Stimulated activated CD4-positive, alpha-beta T cell treated with anti-CD3 and anti-CD28 coated beads, Interleukin-15, amount 100 ng/mL, for 1 hour (primary cell): Measurements from ENCODE around the gene SF3A2.

Experiments
- DNase-seq, 2 donors: peaks; one replicate each; pipeline ENCODE4 v3.0.0-alpha.2; 2020; ENCODE audit warnings: low read depth in 1 of 2, low spot score in 1 of 2

Gene SF3A2

DNA sequence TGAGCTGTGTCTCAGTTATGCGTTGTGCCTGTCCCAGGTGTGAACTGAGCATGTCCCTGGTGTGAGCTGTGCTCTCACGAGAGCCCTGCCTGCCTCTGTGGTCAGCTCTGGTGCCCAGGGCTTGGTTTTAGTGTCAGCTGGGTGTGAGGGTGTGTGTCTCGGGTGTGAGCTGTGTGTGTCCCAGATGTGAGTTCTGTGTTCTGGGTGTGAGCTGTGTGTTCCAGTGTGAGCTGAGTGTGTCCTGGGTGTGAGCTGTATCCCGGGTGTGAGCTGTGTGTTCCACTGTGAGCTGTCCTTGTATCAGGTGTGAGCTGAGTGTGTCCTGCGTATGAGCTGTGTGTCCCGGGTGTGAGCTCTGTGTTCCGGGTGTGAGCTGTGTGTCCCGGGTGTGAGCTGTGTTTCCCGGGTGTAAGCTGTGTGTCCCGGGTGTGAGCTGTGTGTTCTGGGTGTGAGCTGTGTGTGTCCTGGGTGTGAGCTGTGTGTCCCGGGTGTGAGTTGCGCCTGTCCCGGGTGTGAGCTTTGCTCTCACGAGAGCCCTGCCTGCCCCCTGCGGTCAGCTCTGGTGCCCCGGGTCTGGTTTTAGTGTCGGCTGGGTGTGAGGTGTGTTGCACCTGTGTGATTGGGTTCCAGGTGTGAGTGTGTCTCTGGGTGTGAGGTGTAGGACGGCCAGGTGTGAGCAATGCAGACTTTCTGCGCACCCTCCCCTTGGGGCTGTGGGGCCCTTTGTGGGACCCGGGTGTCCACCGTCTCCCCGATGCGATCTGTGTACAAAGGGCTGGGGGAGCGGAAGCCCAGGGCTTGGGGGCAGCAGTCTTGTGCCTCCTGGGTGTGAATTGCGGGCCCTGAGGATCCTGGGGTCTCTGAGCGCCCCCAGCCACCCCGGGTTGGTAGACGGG lies 52.4 kb downstream of the SF3A2 start:
- DNase-seq, result no peak

DNA sequence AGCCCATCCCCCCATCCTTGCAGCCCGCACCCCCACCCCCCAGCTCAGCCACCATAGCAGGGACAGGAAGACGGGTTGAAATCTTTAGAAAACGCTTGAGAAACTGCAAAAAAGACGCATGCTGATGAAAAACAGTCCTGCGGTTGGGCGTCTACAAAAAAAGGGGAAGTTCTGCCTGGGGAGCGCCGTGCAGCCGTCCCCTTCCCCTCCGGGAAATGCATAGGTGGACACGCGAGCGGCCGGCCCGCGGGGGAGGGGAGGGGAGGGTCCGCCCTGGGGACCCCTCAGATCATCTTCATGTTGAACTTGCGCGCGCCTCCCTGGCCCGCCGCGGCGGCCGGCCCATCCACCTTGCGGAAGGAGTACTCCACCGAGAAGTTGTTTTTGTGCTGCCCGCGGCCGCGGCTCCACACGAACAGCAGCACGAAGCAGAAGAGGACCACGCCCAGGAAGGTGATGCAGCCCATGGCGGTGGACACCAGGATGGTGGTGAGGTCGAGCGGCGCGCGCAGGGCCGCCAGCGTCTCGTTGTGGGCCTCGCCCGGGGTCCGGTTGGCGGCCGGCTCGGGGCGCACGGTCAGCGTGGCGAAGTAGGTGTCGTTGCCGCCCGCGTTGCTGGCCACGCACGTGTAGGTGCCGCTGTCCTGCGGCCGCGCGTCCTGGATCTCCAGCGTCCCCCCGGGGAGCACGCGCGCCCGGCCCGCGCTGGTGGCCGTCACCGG lies 53.3 kb downstream of the SF3A2 start:
- peak in 1 of 2 donors; percentile 31 for DNase-seq

DNA sequence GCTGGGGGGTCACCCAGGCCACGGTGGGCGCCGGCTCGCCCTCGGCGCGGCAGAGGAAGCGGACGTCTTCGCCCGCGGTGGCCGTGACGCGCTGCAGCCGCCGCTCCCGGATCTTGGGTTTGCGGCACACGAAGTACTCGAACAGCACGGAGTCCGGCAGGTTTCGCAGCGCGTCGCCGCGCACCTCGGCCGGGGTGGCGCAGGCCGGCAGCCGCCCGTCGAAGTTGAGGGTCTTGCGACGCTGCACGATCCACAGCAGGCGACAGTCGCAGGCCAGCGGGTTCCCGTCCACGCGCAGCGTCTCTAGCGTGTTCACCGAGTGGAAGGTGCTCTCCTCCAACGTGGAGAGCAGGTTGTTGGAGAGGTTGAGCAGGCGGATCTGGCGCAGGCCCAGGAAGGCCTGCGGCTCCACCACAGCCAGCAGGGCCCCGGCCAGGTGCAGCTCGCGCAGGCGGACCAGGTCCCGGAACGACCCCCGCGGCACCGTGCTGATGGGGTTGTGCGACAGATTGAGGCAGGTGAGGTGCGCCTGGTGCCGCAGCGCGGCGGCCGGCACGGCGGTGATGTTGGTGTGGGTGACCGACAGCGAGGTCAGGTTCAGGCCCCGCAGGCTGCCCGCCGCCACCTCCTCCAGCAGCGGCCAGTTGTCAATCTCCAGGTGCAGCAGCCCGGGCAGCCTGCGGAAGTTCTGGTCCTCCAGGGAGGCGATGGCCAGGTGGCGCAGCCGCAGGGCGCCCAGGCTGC lies 54.0 kb downstream of the SF3A2 start:
- DNase-seq, result no peak

DNA sequence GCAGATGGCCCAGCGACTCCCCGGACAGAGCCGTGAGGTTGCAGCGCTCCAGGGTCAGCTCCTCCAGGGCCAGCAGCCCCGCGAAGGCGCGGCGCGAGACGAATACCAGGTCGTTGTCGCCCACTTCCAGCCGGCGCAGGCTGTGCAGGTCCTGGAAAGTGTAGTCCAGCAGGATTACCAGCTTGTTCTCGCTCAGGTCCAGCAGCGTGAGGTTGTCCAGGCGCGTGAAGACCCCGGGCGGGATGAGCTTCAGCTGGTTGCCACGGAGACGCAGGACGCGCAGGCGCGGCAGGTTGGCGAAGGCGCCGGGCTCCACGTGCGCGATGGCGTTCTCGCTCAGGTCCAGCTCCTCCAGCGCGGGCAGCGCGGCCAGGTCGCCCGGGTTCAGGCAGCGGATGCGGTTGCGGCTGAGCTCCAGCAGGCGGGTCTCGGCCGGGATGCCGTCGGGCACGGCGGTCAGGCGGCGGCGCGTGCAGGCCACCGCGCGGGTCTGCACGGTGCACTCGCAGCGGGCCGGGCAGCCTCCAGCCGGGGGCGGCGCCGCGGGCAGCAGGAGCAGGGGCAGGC lies 54.6 kb downstream of the SF3A2 start:
- no peak for DNase-seq

DNA sequence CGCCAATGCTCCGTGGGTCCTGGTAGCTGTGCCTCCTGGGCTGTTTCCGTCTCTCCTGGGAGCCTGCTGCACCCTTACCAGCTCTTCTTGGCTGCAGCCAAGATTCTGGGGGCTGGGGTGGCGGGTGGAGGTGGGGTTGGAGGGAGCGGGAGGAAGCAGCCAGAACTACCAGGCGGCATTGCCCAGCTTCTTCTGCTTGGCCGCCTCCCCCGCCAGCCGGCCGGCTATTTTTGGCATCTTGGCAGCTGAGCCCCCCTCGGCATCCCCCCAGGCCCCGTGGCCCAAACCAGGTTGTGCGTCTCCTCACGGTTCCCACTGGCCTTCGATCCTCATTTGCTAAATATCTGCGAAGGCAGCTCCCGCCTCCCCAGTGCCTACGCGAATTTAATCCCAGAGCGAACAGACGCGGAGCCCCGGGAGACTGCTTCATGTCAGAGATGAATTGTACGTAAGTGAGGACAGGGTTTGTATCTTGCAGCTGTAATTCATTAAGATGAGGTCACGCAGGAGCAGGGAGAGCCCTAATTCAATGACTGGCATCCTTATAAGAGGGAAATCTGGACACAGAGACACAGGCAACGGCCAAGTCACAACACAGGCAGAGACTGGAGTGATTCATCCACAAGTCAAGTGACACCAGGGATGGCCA lies 58.2 kb downstream of the SF3A2 start:
- no peak for DNase-seq

DNA sequence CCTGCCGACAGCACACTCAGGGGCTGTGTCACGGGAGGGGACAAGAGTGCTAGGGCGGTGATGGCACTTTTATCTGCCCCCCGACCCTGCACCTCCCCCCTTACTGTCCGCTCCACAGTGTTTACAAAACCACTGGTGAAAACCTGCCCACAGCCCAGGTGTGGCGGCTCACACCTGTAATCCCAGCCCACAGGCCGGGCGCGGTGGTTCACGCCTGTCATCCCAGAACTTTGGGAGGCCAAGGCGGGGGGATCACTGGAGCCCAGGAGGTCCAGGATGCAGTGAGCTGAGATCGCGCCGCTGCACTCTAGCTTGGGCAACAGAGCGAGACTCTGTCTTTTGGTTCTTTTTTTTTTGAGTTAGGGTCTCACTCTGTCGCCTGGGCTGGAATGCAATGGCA lies 59.5 kb downstream of the SF3A2 start:
- DNase-seq, result no peak
